Measurements from ENCODE around the gene ATCAY.

- TF ChIP-seq CTCF (IDR thresholded peaks at IDR 0.05 in 8 of 11, conservative IDR thresholded peaks at IDR 0.05 in 3 of 11) (no peak), POLR2AphosphoS5 (IDR thresholded peaks at IDR 0.05) (no peak), POLR2A (IDR thresholded peaks at IDR 0.05) (no peak)
Observed at GRCh38 chr19:3857449-3858003, 23.0 kb upstream of the ATCAY start.
